Glutamatergic neuron (in vitro differentiated cells): ENCODE data around the gene AGTR1. TPM values are rescaled to one million over a fixed set of nuclear protein-coding genes. Genes with fewer than 3 reads are reported as not detected.

ENCODE experiments used
- DNase-seq: peaks from one replicate; pipeline ENCODE4 v3.0.0; 2022
- H3K27ac Mint-ChIP-seq: one replicate; pipeline ENCODE4 v1.8.0; 2020; ENCODE audit warnings: mild to moderate bottlenecking, mixed read lengths, inconsistent platforms; ENCODE audit not compliant: unreplicated experiment
- H3K27me3 Mint-ChIP-seq: one replicate; pipeline ENCODE4 v1.8.0; 2020; ENCODE audit warnings: mild to moderate bottlenecking, moderate library complexity, mixed read lengths, inconsistent platforms; ENCODE audit not compliant: unreplicated experiment
- H3K36me3 Mint-ChIP-seq: one replicate; pipeline ENCODE4 v1.8.0; 2020; ENCODE audit warnings: mild to moderate bottlenecking, mixed read lengths, inconsistent platforms; ENCODE audit not compliant: unreplicated experiment
- H3K4me1 Mint-ChIP-seq: one replicate; pipeline ENCODE4 v1.8.0; 2020; ENCODE audit warnings: mild to moderate bottlenecking, low read depth, mixed read lengths, inconsistent platforms; ENCODE audit not compliant: unreplicated experiment
- H3K4me3 Mint-ChIP-seq: one replicate; pipeline ENCODE4 v1.8.0; 2020; ENCODE audit warnings: mild to moderate bottlenecking, mixed read lengths, inconsistent platforms; ENCODE audit not compliant: unreplicated experiment
- H3K9me3 Mint-ChIP-seq: one replicate; pipeline ENCODE4 v1.8.0; 2020; ENCODE audit warnings: mild to moderate bottlenecking, moderate library complexity, mixed read lengths, inconsistent platforms; ENCODE audit not compliant: unreplicated experiment
- total RNA-seq: library from RNA; stranded (reverse); fragmentation: NEBNext Ultra II Directional; extraction: Animal tissue kit (Norgen Biotek cat#: 25700); gene quantifications from one replicate; pipeline ENCODE4 v1.2.1, GENCODE V29; 2021; ENCODE audit not compliant: unreplicated experiment
- TF ChIP-seq, protein P1 (sequence below): fragments of 200-600 bp; sonication (generic); IDR thresholded peaks from one replicate; pipeline ENCODE4 v1.5.0; 2021; ENCODE audit not compliant: partially characterized antibody, unreplicated experiment

Gene AGTR1
- total RNA-seq, 1 donor from 2014 or later = not detected

DNA sequence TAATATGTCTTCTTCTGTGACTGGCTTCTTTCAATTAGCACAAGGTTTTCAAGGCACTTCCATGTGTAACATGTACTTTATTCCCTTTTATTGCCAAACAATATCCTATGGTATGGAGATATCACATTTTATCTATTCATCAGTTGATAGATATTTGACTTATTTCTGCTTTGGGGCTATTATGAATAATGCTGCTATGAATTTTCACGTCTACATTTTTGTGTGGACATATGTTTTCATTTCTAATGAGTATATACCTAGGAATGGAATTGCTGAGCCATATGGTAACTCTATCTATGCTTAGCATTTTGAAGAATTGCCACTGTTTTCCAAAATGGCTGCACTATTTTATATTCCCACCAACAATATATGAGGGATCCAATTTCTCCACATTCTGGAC is 3.6 kb upstream of the AGTR1 start:
- DNase-seq = no peak
- H3K4me3 Mint-ChIP-seq = no peak overlapping the region
- no peaks in the 10 kb centered on the region for H3K4me1 Mint-ChIP-seq
- H3K27me3 Mint-ChIP-seq = no peaks in the 10 kb centered on the region
- H3K9me3 Mint-ChIP-seq = peaks cover 2% of the 10 kb centered on the region
- no peaks in the 10 kb centered on the region for H3K36me3 Mint-ChIP-seq
- TF ChIP-seq, protein P1, sequence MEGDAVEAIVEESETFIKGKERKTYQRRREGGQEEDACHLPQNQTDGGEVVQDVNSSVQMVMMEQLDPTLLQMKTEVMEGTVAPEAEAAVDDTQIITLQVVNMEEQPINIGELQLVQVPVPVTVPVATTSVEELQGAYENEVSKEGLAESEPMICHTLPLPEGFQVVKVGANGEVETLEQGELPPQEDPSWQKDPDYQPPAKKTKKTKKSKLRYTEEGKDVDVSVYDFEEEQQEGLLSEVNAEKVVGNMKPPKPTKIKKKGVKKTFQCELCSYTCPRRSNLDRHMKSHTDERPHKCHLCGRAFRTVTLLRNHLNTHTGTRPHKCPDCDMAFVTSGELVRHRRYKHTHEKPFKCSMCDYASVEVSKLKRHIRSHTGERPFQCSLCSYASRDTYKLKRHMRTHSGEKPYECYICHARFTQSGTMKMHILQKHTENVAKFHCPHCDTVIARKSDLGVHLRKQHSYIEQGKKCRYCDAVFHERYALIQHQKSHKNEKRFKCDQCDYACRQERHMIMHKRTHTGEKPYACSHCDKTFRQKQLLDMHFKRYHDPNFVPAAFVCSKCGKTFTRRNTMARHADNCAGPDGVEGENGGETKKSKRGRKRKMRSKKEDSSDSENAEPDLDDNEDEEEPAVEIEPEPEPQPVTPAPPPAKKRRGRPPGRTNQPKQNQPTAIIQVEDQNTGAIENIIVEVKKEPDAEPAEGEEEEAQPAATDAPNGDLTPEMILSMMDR = no peak
- H3K27ac Mint-ChIP-seq = no peak overlapping the region

DNA sequence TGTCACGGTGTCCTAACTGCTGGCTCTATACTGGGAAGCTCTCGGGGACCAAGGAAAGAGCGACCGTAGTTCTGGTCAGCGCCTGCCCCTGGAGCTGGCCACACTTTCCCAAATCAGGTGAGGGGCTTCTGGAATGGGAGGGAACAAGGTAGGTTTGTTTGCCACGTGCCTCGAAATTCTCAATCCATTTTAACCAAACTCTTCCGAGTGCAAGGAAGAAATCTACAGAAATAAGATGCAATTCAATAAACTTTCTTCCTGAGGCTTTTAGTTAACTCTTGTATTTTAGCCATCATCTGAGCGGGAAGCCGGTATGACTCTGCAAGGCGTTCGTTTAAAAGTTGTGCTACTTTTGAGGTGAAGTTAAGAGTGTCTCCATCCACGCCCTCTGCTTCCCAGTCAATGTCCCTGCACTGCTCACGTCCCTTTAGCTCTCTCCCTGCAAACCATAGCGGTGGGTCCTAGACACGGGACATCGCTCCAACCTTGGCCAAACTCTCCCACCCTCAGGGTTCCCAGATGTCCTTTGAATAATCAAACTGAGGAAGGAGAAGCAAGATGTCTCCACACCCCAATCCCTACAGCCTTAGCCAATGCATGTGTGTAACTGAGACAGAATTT is 597 bp downstream of the AGTR1 start:
- no peak for DNase-seq
- no peaks in the 10 kb centered on the region for H3K36me3 Mint-ChIP-seq
- no peaks in the 10 kb centered on the region for H3K9me3 Mint-ChIP-seq
- peak overlapping the region; percentile 84 for H3K4me3 Mint-ChIP-seq
- no peak overlapping the region for H3K27ac Mint-ChIP-seq
- peaks cover 6% of the 10 kb centered on the region for H3K4me1 Mint-ChIP-seq
- TF ChIP-seq, protein P1 = no peak
- H3K27me3 Mint-ChIP-seq = no peaks in the 10 kb centered on the region

DNA sequence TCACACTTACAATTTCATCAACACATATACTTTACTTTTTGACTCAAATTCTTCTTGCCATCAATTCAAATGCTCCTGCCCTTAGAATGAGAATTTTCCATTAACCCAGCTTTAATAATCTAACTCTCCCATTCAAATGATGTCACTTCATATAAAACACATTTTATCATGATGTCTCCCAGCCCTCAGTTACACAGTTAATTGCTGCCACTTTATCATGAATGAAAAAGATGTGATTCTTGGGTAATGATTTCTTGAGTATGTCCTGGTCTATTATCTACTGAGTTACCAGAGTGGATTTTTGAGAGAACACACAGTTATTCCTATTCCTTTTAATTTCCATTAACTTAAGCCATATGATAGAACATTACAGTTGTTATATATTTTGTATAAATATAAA is 7.6 kb downstream of the AGTR1 start:
- H3K4me1 Mint-ChIP-seq = peaks cover 6% of the 10 kb centered on the region

DNA sequence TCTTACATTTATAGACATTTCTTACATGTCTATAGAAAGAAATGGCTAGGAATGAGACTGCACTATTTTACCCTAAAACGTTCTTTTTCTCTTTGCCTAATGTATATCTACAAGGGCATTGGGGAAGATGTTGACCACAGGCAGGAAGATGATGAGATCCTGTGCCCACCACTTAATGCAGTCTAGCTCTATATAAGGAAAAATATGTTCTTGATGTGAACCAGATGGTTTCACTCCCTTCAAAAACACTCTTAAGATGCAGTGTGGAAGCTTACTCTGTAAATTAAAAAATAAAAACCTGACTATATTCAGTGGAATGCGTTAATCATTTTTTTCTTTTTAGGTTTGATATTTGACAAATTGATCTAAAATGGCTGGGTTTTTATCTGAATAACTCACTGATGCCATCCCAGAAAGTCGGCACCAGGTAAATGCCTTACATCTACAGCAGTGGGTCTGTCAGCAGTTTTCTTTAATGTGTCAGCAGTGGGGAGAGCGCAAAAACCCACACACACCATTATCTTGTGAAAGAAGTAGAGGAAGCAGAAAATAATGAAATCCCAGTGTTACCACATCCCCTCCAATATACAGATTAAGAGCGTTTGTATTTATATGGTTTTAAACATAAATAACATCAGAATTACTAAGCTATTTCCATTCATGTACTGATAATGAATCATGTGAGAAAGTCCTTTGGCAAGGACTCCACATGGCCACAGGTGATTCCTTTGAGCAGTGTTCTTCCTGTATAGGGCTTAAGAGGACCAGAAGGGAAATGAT is 10.1 kb downstream of the AGTR1 start:
- no peak overlapping the region for H3K4me3 Mint-ChIP-seq
- TF ChIP-seq, protein P1 = no peak
- H3K4me1 Mint-ChIP-seq = peaks cover 1% of the 10 kb centered on the region
- H3K9me3 Mint-ChIP-seq = no peaks in the 10 kb centered on the region
- no peaks in the 10 kb centered on the region for H3K27me3 Mint-ChIP-seq
- DNase-seq = no peak
- H3K27ac Mint-ChIP-seq = no peak overlapping the region
- H3K36me3 Mint-ChIP-seq = no peaks in the 10 kb centered on the region

More for the DNA sequence above, 7.6 kb downstream of the AGTR1 start:
- TF ChIP-seq, protein P1 = no peak
- no peaks in the 10 kb centered on the region for H3K9me3 Mint-ChIP-seq
- H3K36me3 Mint-ChIP-seq = no peaks in the 10 kb centered on the region
- H3K27me3 Mint-ChIP-seq = no peaks in the 10 kb centered on the region
- no peak overlapping the region for H3K27ac Mint-ChIP-seq
- DNase-seq = no peak
- no peak overlapping the region for H3K4me3 Mint-ChIP-seq

DNA sequence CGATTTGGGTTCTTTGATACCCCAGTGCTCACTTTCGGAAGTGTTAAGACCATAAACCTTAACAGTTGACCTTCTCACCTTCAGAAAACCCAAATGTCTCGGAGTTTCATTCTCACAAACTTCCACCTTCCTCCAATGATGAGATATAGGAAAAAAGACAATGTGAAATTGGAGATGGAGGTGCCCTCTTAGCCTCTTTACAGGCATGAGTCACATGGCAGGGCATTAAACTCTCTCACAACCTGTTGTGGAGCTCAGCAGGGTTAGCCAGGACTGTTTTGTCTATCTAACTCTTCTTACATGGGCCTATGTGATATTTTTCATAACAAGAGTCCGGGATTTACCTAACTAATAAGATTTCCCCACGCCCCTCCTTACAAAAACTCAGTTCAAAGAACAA is 10.7 kb downstream of the AGTR1 start:
- TF ChIP-seq, protein P1 = no peak
- no peaks in the 10 kb centered on the region for H3K27me3 Mint-ChIP-seq
- H3K27ac Mint-ChIP-seq = no peak overlapping the region
- H3K9me3 Mint-ChIP-seq = no peaks in the 10 kb centered on the region
- no peak for DNase-seq
- H3K4me3 Mint-ChIP-seq = no peak overlapping the region
- H3K36me3 Mint-ChIP-seq = no peaks in the 10 kb centered on the region
- no peaks in the 10 kb centered on the region for H3K4me1 Mint-ChIP-seq
